ENCODE data around the gene PTPRD. TPM values are rescaled to one million over a fixed set of nuclear protein-coding genes. Genes with fewer than 3 reads are reported as not detected.

PTPRD gene
- total RNA-seq, 1 experiment from 2014 or later = not detected

DNA sequence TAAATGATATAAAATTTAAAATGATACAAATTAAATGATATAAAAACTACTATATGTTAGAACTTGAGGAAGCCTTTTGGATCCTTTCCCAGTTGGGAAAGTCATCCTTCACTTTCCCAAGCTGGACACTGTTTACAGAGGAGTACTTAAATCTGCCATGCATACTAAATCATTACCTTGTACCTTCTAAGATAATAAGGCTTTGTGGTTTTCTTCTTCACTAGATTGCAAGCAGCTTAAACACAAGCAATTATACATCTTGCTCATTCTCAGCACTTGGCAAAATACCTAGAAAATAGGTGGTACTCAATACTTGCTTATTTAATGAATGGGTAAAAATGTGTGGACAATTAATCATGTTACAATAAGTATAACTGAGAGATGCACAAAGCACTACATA is 666.8 kb downstream of the PTPRD start:
- CTCF ChIA-PET = no interaction called here
- DNase-seq (ENCODE audit: low read depth, low spot score) (no peak), ATAC-seq (no peak)
- Histone ChIP-seq H3K36me3 (ENCODE audit: control insufficient read depth, insufficient read depth, low read length) (no peaks in the 10 kb centered on the region), H3K9me3 (ENCODE audit: control insufficient read depth, insufficient read depth, low read depth, low read length) (no peaks in the 10 kb centered on the region), H3K4me3 (ENCODE audit: low read depth in 2 of 2, low read length in 2 of 2) (no peak overlapping the region), H3K27ac (ENCODE audit: low read length) (no peak overlapping the region), H3K4me1 (ENCODE audit: control insufficient read depth, insufficient read depth, low read length) (no peaks in the 10 kb centered on the region), H3K27me3 (ENCODE audit: control insufficient read depth, insufficient read depth, low read length) (no peaks in the 10 kb centered on the region)
- POLR2A ChIA-PET = no interaction called here
- in situ Hi-C loops (cut with HindIII; ENCODE audit: low pct_unique_long_range_greater_than_20kb, low sequenced_read_pairs) (no loop called here), intact Hi-C loops (cut with micrococcal nuclease; ENCODE audit: unreplicated experiment) (loop anchor here (10.0 kb wide), 1 partner anchor 341 kb away; no protein-coding TSS in a partner anchor)
- BruUV-seq (replicated peaks) = no TSS peak
- no peak for TF ChIP-seq SIN3A (IDR thresholded peaks at IDR 0.05; ENCODE audit: borderline replicate concordance, insufficient read depth, low read depth, low read length)
- TF ChIP-seq POLR2AphosphoS5 (IDR thresholded peaks at IDR 0.05; ENCODE audit: low read depth, low read length) = no peak
- TF ChIP-seq, protein P1, sequence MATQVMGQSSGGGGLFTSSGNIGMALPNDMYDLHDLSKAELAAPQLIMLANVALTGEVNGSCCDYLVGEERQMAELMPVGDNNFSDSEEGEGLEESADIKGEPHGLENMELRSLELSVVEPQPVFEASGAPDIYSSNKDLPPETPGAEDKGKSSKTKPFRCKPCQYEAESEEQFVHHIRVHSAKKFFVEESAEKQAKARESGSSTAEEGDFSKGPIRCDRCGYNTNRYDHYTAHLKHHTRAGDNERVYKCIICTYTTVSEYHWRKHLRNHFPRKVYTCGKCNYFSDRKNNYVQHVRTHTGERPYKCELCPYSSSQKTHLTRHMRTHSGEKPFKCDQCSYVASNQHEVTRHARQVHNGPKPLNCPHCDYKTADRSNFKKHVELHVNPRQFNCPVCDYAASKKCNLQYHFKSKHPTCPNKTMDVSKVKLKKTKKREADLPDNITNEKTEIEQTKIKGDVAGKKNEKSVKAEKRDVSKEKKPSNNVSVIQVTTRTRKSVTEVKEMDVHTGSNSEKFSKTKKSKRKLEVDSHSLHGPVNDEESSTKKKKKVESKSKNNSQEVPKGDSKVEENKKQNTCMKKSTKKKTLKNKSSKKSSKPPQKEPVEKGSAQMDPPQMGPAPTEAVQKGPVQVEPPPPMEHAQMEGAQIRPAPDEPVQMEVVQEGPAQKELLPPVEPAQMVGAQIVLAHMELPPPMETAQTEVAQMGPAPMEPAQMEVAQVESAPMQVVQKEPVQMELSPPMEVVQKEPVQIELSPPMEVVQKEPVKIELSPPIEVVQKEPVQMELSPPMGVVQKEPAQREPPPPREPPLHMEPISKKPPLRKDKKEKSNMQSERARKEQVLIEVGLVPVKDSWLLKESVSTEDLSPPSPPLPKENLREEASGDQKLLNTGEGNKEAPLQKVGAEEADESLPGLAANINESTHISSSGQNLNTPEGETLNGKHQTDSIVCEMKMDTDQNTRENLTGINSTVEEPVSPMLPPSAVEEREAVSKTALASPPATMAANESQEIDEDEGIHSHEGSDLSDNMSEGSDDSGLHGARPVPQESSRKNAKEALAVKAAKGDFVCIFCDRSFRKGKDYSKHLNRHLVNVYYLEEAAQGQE (IDR thresholded peaks at IDR 0.05; ENCODE audit: insufficient read depth in 1 of 2, low read depth in 2 of 2, low read length in 1 of 2) = no peak
- no peak for TF ChIP-seq TCF7L2 (IDR thresholded peaks at IDR 0.05; ENCODE audit: low read depth, low read length)
- TF ChIP-seq, protein P2, sequence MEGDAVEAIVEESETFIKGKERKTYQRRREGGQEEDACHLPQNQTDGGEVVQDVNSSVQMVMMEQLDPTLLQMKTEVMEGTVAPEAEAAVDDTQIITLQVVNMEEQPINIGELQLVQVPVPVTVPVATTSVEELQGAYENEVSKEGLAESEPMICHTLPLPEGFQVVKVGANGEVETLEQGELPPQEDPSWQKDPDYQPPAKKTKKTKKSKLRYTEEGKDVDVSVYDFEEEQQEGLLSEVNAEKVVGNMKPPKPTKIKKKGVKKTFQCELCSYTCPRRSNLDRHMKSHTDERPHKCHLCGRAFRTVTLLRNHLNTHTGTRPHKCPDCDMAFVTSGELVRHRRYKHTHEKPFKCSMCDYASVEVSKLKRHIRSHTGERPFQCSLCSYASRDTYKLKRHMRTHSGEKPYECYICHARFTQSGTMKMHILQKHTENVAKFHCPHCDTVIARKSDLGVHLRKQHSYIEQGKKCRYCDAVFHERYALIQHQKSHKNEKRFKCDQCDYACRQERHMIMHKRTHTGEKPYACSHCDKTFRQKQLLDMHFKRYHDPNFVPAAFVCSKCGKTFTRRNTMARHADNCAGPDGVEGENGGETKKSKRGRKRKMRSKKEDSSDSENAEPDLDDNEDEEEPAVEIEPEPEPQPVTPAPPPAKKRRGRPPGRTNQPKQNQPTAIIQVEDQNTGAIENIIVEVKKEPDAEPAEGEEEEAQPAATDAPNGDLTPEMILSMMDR (IDR thresholded peaks at IDR 0.05) = no peak

DNA sequence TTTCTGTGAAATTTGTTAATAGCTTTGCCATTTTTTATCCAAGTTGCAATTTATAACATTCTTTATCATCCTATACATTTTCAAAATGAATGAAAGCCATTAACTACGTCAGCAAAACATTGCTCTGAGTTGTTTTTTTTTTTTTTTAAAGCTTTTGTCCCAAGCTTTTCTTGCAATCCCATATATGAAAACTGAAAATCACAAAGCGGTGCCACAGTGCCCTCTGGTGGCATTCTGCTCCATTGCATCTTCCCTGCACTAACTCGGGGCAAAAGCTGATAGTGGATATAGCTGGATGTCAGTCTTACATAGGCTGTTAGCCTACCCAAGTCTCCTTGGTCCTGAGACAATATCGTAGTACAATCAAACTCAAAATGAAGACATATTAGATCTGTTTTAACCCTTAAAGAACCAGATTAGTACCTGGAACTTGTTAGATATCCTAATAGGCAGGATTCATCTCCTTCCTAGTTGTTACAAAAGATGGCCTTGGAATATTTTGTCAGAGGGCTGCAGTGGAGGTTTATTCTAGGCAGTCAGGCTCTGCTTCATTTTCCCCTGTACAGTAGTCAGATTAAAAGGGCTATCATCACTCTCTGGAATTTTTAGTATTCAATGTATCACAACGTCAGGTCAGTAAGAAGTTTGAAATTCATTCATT is 669.9 kb downstream of the PTPRD start:
- CTCF ChIA-PET = interaction anchor here (0.5 to 1.1 kb wide), 5 partner anchors 73 to 1352 kb away, joined by 3 to 12 read pairs (median 5); no protein-coding TSS in a partner anchor
- no peak overlapping the region for H3K4me3 ChIP-seq (ENCODE audit: low read depth in 2 of 2, low read length in 2 of 2)
- H3K27me3 ChIP-seq (ENCODE audit: control insufficient read depth, insufficient read depth, low read length) = no peaks in the 10 kb centered on the region
- ATAC-seq (no peak), DNase-seq (ENCODE audit: low read depth, low spot score) (peak; percentile 42)
- H3K4me1 ChIP-seq (ENCODE audit: control insufficient read depth, insufficient read depth, low read length) = no peaks in the 10 kb centered on the region
- POLR2A ChIA-PET = no interaction called here
- H3K27ac ChIP-seq (ENCODE audit: low read length) = no peak overlapping the region
- no peaks in the 10 kb centered on the region for H3K36me3 ChIP-seq (ENCODE audit: control insufficient read depth, insufficient read depth, low read length)
- H3K9me3 ChIP-seq (ENCODE audit: control insufficient read depth, insufficient read depth, low read depth, low read length) = no peaks in the 10 kb centered on the region
- TF ChIP-seq TCF7L2 (IDR thresholded peaks at IDR 0.05; ENCODE audit: low read depth, low read length) (no peak), POLR2AphosphoS5 (IDR thresholded peaks at IDR 0.05; ENCODE audit: low read depth, low read length) (no peak), SIN3A (IDR thresholded peaks at IDR 0.05; ENCODE audit: borderline replicate concordance, insufficient read depth, low read depth, low read length) (no peak)
- TF ChIP-seq, protein P2 (IDR thresholded peaks at IDR 0.05) = peak; percentile 67
- TF ChIP-seq, protein P1 (IDR thresholded peaks at IDR 0.05; ENCODE audit: insufficient read depth in 1 of 2, low read depth in 2 of 2, low read length in 1 of 2) = no peak
- BruUV-seq (replicated peaks) = no TSS peak
- in situ Hi-C loops (cut with HindIII; ENCODE audit: low pct_unique_long_range_greater_than_20kb, low sequenced_read_pairs) (no loop called here), intact Hi-C loops (cut with micrococcal nuclease; ENCODE audit: unreplicated experiment) (loop anchor here (10.0 kb wide), 1 partner anchor 338 kb away; no protein-coding TSS in a partner anchor)
